M059J (cell line): ENCODE results near the gene MBLAC1. TPM values are rescaled to one million over a fixed set of nuclear protein-coding genes. Genes with fewer than 3 reads are reported as not detected.
A peak's percentile ranks its signal among the peaks of the same experiment; 100 is the strongest.

Experiments used
- DNase-seq: peaks from one replicate; pipeline ENCODE4 v3.0.0-alpha.2; 2012; ENCODE audit warnings: low read depth
- total RNA-seq: library from RNA; depleted of rRNA; stranded (reverse); fragments of >200 nt; shearing (Covaris generic); gene quantifications from 2 replicates; pipeline ENCODE4 v1.2.3, GENCODE V29; 2014

The MBLAC1 gene
- total RNA-seq, 1 experiment from 2014 or later: 4.6 TPM

- DNase-seq: no peak
Measured at GRCh38 chr7:100095704-100096103, 31.1 kb upstream of the MBLAC1 start.

GRCh38 chr7:100098913-100099312 lies 27.9 kb upstream of the MBLAC1 start:
- DNase-seq: no peak

DNA sequence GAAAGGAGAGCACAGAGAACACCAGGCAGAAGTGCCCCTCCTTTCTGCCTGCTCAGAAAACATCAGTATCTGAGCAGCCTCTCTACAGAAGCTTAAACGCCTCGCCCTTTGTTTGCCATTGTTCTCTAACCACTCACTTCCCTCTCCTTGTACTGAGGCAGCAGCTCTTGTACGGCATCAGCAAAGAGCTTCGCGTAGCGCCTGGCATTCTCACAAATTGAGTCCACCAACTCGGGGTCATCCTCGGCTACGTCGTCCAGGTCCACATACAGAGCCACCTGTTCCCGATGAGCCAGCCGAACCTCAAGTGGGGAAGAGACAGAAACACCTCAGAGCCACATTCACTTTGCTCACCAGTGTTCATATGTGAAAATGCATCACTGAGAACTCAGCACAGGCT lies 27.3 kb upstream of the MBLAC1 start:
- no peak for DNase-seq

- DNase-seq: peak; percentile 93
Measured at GRCh38 chr7:100100420-100101015, 26.2 kb upstream of the MBLAC1 start.

DNA sequence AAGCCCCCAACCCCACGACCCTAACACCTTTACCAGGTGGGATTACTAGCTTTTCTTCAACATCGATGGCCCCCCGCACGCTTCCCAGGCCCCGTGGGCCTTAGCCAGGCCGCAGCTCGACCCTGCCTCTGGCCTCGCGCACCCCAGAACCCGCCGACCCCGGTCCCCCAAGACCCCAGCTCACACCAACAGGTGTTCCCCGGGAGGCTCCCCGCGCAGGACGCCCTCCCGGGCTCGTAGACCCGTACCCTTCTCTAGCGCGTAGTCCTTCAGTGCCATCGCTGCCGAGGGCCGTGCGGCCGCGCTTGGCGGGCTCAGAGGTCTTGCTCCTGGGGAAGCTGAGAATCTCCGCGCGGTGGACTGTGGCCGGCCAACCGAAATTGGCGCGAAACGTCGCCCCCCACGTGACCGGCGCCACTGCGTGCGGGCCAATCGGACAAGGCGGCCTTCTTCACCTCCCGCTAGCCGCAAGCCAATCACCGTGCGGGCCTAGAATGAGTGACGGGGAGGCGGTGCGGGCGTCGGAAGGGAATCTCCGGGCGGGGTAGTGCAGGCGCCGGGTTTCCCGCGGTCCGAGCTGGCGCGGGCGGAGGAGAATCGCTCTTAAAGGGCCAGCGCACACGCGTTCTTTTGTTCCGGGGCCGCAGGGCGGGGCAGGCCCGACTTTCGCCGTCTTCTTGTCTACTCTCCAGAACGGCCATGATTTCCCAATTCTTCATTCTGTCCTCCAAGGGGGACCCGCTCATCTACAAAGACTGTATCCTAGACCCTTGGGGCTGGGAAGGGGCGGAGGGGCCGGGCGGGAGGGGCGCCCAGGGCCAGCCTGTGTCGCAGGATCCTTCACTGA lies 25.5 kb upstream of the MBLAC1 start, which contains the start of the genes AP4M1 and MCM7:
Gene AP4M1 (plus strand): TSS at position 628 of the 847 bp plus-strand sequence. CDS start 72 bp downstream, at position 700.
Gene MCM7 (minus strand): TSS at position 382 of the 847 bp plus-strand sequence. CDS start 103 bp downstream, at position 279.
- peak; percentile 99 for DNase-seq

GRCh38 chr7:100102950-100103840 lies 23.6 kb upstream of the MBLAC1 start:
- peak; percentile 100 for DNase-seq

- DNase-seq: no peak
Measured at GRCh38 chr7:100105534-100105933, 21.2 kb upstream of the MBLAC1 start.

GRCh38 chr7:100106633-100107032 lies 20.1 kb upstream of the MBLAC1 start:
- no peak for DNase-seq

GRCh38 chr7:100107125-100107737 lies 19.5 kb upstream of the MBLAC1 start:
- DNase-seq: no peak

GRCh38 chr7:100107890-100108289 lies 18.9 kb upstream of the MBLAC1 start:
- no peak for DNase-seq

- DNase-seq: no peak
Measured at GRCh38 chr7:100109521-100110163, 17.1 kb upstream of the MBLAC1 start.

DNA sequence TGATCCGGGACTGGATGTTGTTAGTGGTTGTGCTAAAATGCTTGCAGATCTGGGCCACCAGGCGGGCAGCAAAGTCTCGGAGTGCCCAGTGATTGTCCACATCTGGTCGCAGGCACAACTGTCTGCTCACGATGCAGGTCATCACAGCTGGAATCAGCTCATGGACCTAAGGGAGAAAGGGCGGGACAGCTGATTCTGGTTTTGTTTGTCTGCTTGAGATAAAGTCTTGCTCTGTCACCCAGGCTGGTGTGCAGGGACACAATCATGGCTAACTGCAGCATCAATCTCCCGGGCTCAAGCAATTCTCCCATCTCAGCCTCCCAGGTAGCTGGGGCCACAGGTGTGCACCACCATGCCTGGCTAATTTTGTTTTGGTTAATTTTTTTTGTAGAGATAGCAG lies 15.6 kb upstream of the MBLAC1 start:
- DNase-seq: no peak

DNA sequence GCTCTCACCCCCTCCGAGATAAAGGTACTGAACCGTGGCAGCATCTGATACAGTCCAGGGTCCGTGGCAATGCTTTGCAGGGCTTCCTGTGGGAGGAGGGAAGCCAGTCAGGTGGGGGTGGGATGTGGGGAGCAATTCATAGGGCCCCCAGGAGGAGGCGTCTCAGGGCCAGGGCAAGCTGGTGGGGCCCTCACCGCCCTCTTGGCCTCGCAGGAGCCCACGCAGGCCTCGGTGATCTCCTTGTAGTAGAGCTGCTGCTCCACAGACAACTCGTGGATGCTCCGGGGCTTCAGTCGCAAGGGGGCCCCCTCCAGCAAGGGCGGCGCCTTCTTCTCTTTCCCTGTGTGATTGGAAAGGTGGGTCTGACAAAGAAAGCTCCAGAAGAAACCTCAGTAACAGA lies 14.9 kb upstream of the MBLAC1 start:
- DNase-seq: no peak

- no peak for DNase-seq
Measured at GRCh38 chr7:100115026-100115425, 11.7 kb upstream of the MBLAC1 start.

GRCh38 chr7:100118388-100119071 lies 8.2 kb upstream of the MBLAC1 start:
- no peak for DNase-seq

DNA sequence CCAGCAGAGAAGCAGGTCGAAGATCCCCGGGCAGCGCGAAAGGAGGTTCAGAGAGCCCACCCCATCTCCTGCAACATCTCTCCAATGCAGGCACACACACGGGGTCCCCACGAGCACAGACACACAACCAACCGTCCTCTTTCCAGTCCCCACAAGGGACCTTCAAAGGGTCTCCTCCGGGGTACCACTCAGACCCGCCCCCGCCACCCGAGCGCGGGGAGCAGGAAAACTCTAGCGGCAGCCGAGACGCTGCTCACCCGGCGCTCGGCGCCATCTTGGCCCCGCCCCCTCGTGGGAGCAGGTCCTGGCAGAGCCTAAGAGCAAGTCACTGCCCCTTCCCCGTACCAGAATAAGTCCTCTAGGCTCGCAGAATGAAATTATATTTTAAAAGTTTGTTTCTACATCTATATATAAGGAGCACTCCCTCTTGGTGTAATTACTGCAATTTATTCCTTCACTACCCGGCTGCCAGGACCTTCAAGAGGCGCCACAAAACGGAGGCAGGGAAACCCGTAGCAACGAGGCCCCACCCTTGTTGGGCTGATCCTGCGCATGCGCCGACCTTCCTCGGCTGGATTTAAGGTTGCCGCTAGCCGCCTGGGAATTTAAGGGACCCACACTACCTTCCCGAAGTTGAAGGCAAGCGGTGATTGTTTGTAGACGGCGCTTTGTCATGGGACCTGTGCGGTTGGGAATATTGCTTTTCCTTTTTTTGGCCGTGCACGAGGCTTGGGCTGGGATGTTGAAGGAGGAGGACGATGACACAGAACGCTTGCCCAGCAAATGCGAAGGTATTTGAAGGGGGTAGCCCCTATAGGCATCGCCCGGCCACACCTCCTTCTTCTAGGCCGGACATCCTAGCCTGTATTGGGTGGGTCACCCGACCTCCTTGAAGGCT lies 7.4 kb upstream of the MBLAC1 start, which contains the start of the genes CNPY4 and TAF6:
Gene CNPY4 (plus strand): TSS at position 563 of the 898 bp plus-strand sequence. CDS start 111 bp downstream, at position 674.
Gene TAF6 (minus strand): TSS at position 287 of the 898 bp plus-strand sequence. CDS start 5,149 bp downstream, outside the sequence.
- DNase-seq: peak; percentile 96

GRCh38 chr7:100119970-100120732 lies 6.6 kb upstream of the MBLAC1 start:
- peak; percentile 76 for DNase-seq

DNA sequence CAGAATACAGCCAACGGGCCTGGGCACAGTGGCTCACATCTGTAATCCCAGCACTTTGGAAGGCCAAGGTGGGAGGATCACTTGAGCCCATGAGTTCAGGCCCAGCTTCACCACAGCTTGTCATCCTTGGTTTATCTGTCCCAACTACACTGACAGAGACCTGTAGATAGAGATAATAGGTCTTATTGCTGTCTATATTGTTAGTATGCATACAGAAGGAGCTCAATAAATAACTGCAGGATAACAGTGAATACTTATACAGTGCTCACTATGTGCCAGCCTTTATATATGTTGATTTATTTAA lies 6.1 kb upstream of the MBLAC1 start:
- no peak for DNase-seq

- DNase-seq: no peak
Measured at GRCh38 chr7:100122067-100122466, 4.7 kb upstream of the MBLAC1 start.
